HG02943 (cell line): Measurements from ENCODE around the gene NCF2.

ENCODE experiments used
- ATAC-seq: cut with Tn5 transposase; IDR thresholded peaks from one replicate; pipeline ENCODE4 v1.9.1; 2021; ENCODE audit warnings: mild to moderate bottlenecking, low read depth, moderate library complexity; ENCODE audit not compliant: unreplicated experiment

The NCF2 gene

GRCh38 chr1:183554577-183554976, 35.7 kb downstream of the NCF2 start:
- ATAC-seq = no peak

GRCh38 chr1:183553764-183554163, 36.5 kb downstream of the NCF2 start:
- no peak for ATAC-seq

DNA sequence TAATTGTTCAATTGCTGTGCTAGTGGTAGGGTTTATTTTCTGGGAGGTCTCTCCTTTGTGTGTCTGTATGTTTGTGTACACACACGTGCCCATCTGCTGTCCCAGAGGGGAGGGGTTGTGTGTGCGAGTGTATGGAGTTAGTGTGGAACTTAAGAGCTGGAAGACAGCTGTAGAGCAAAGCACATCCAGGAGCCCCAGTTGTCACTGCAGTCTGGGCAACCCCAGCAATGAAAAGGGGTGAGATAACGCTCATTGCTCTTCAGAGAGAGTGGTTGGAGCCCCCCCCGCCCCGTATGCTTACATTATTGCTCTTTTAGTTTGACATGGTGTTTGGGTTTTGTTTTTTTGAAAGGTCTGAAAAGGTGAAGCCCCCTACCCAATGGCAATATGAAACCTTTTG, 36.9 kb downstream of the NCF2 start:
- ATAC-seq = no peak

DNA sequence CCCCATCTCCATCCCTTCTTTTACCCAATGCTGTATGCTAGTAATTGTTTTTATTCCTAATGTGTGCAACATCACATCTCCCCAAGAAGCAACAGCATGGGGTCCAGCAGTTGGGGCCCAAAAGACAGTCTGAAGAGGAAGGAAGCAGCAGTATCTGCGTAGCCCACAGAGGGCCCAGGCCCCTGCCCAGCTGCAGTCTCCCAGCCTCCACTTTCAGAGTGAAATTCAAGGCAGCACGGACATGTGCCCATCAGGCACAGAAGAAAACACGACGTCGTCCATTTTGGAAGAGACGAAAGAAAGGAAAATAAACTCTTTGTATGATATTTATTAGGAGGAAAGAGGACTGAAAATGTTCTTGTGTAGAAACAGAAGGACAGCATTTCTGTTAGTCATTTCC, 37.4 kb downstream of the NCF2 start:
- no peak for ATAC-seq

GRCh38 chr1:183552441-183552840, 37.8 kb downstream of the NCF2 start:
- ATAC-seq = no peak

DNA sequence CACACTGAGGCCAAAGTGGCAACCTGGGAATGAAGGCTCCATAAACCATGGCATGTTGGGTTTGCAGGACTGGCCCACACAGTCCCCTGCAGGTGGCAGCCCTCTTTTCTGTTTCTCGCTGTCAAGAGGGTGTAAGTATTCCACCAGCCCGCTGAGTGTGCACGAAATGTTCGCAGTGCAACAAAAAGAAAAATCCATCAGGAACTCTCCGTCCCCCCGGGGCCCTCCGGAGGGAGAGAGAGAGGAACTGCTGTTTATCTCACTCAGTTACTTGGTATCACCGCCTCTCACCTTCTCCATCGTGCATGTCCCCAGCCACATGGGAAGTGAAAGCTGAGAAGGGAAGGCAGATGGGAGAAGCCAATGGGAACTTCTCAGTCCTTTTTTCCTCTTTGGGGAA, 38.3 kb downstream of the NCF2 start:
- ATAC-seq = no peak

DNA sequence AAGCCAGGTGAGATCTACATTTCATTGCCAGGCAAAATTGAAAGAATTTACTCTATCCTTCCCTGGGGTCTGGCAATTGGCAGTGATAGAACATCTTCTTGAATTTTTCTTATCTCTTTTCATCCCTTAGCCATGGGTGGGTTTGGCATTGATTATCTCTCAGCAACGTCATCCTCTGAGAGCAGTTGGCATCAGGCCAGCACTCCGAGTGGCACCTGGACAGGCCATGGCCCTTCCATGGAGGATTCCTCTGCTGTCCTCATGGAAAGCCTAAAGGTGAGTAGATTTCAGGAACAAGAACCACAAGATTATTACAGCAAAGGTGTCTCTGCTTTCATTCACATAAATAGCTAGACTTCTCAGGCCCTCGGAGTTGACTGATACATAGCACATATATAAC, 39.3 kb downstream of the NCF2 start:
- no peak for ATAC-seq

GRCh38 chr1:183548116-183548515, 42.1 kb downstream of the NCF2 start:
- no peak for ATAC-seq

DNA sequence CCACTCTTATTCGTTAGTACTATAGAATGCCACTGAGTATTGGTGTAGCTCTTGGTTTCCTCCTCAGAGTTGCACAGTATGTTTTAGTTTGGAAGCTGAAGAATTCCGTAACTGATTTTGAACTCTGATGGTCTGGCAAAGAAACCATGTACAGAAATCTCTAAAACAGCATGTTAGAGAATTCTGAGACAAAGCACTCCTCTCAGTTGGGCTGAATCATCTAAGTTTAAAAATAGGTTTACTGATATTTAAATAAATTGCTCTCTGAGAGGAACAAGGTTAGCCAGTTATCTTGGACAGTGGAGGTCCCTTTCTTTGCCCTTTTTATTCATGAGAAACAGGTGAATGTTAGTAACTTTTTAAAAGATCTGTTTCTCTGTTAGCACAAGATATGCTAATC, 43.8 kb downstream of the NCF2 start:
- ATAC-seq = no peak

GRCh38 chr1:183544598-183545297, 45.5 kb downstream of the NCF2 start:
- no peak for ATAC-seq

GRCh38 chr1:183543619-183544204, 46.5 kb downstream of the NCF2 start:
- ATAC-seq = no peak

DNA sequence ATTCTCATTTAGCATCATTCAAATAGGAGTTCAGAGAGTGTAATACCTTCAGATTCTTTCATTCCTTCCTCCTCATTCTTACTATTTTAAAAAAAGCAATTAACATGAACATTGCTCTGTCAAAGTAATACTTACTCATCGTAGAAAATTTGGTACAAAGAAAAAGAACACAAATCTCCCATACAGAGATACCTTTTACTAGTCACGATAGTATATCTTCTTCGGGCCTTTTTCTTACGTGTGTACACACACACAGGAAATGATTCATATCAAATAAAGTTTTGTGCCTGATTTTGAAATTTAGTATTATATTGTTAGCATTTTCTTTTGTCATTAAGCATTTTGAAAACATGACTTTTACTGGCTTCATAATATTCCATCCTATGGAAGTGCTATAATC, 52.9 kb downstream of the NCF2 start:
- ATAC-seq = no peak

- ATAC-seq = no peak
These were observed 56.6 kb downstream of the NCF2 start for GRCh38 chr1:183533617-183534174.

GRCh38 chr1:183528577-183528976, 61.7 kb downstream of the NCF2 start:
- ATAC-seq = no peak

DNA sequence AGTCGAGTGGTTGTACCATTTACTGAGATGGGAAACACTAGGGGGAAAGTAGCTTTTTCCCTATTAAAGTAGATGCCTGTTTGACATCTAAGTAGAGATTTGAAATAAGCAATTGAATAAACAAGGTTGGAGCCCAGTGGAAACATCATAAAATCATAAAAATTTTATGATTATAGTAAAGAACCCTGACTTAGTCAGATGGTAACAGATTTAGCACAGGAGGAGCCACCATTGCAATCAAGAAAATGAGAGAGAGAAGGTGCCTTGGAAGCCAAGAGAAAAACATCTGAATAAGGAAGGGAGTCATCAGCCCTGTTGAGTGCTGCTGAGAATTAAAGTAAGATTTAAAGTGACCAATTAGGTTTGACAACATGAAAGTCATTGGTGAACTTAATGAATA, 68.2 kb downstream of the NCF2 start:
- no peak for ATAC-seq

GRCh38 chr1:183520379-183520778, 69.9 kb downstream of the NCF2 start:
- no peak for ATAC-seq

- ATAC-seq = no peak
These were observed 72.9 kb downstream of the NCF2 start for GRCh38 chr1:183517401-183517800.

DNA sequence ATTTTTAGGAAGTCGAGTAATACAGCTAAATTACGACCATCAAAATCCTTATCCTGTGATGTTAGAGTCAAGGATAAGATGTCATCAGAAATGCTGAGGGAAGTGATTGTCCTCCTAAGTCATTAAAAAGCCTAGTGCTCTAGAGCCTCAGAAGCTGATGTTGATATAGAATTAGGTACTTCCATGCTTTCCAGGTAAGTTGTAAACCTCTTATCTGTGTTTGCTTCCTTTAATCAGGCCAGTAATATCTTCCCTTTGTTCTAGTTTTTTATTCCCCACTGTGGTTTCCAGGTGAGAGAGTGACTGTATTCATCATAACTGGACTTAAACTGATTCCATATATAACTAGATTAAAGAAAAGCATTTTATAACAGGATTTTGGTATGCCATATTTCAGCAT, 73.5 kb downstream of the NCF2 start:
- ATAC-seq = no peak

DNA sequence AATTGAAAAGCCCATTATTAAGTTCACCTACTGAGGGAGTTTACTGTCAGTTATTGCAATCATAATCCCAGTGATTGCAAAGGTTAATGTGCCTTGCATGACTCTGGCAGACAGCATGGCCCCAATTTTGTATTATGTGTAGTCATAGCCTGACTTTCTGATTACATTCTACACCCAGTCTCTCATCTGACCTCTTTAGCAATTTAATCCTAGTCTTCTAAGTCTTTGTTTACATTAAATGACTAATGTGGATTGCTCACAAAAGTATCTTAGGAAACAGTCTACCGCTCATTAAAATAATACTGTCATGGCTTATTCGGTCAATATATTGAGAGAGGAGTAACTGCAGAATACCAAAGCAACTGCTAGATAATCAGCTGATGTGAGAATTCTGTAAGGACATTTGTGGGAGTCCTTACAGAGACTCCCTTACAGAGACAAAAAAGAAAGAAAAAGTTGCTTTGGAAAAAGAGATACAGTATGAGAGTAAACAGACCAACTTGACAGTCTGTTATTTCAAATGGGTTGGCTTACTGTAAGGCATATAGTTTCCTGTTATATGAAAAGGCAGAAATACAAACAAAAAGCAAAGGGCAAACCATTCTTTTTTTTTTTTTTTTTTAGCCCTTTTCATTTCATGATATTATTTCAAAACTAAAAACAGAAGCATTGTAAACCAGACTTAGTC, 75.1 kb downstream of the NCF2 start:
- no peak for ATAC-seq

DNA sequence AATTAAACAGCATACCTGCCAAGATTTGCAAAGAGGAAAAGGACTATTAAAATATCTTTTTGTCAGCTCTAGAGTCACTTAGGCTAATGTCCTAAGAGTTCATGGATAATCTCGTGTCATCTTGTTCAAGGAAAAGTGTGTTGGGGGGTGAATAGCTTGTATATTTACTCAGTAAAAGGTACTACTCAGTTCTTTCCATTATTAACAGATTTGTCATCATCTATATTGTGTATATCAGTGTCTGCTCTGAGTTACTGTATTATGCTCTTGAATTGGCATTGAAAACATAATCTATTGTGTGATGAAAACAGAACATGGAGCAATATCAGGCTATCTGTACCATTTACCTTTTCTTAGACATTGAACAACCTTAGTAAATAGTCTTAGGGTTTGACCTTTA, 76.0 kb downstream of the NCF2 start:
- ATAC-seq = no peak

- ATAC-seq = no peak
These were observed 77.8 kb downstream of the NCF2 start for GRCh38 chr1:183512450-183512849.

DNA sequence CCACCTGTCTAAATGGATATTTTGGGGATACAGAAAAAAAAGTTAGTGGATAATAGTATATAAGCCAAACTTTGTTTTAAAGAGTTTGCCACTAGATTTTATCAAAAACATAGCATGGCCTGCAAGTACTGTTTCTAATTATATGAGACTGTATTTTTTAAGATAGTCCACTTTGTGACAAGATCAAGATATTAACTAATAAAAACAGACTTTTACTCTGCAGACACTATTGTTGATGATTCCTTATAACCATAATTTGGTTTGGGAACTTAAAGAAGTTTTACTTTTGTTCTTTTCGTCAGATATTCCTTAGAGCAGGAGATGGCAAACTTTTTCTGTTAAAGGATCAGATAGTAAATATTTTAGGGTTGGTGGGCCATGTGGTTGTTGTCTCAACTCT, 81.6 kb downstream of the NCF2 start:
- no peak for ATAC-seq
